HCT116 (cell line): ENCODE data around the gene CDV3.

Experiments used
- CTCF ChIP-seq, 3 experiments: fragments of 200-600 bp in 1 of 3; sonication (generic) in 1 of 3; IDR thresholded peaks in 2 of 3; conservative IDR thresholded peaks in 1 of 3; 2 replicates each; pipeline ENCODE4 v1.5.1; 2012 to 2017; ENCODE audit warnings: low read depth in 2 of 3, low read length in 2 of 3, antibody characterized with exemption in 1 of 3, borderline replicate concordance in 1 of 3, control low read depth in 1 of 3, mild to moderate bottlenecking in 1 of 3, mixed read lengths in 1 of 3, mixed run types in 1 of 3, moderate library complexity in 1 of 3; ENCODE audit not compliant: insufficient read depth in 1 of 3
- SP1 ChIP-seq: IDR thresholded peaks from 2 replicates; pipeline ENCODE4 v1.6.1; 2012; ENCODE audit warnings: low read depth
- ZBTB33 ChIP-seq: IDR thresholded peaks from 2 replicates; pipeline ENCODE4 v1.6.1; 2011; ENCODE audit warnings: mild to moderate bottlenecking, low read length, moderate library complexity; ENCODE audit not compliant: insufficient replicate concordance; ENCODE audit errors: extremely low read depth

GRCh38 chr3:133549565-133549964 lies 23.9 kb upstream of the CDV3 start:
- TF ChIP-seq CTCF (IDR thresholded peaks at IDR 0.05 in 2 of 3, conservative IDR thresholded peaks at IDR 0.05 in 1 of 3; ENCODE audit: borderline replicate concordance in 1 of 3, insufficient read depth in 1 of 3, low read depth in 2 of 3, low read length in 2 of 3), result no peak
- no peak for TF ChIP-seq ZBTB33
- no peak for TF ChIP-seq SP1
